GM19372 (cell line): Measurements from ENCODE around the gene FETUB.
"Not testable (repeated sequence)": the region's sequence is repeated elsewhere in the genome, so short reads cannot be mapped to it uniquely, and the experiment has no call there.

ENCODE experiments used
- ATAC-seq: cut with Tn5 transposase; IDR thresholded peaks from one replicate; pipeline ENCODE4 v1.9.1; 2021; ENCODE audit warnings: mild to moderate bottlenecking, low read depth, moderate library complexity; ENCODE audit not compliant: unreplicated experiment

Gene FETUB

DNA sequence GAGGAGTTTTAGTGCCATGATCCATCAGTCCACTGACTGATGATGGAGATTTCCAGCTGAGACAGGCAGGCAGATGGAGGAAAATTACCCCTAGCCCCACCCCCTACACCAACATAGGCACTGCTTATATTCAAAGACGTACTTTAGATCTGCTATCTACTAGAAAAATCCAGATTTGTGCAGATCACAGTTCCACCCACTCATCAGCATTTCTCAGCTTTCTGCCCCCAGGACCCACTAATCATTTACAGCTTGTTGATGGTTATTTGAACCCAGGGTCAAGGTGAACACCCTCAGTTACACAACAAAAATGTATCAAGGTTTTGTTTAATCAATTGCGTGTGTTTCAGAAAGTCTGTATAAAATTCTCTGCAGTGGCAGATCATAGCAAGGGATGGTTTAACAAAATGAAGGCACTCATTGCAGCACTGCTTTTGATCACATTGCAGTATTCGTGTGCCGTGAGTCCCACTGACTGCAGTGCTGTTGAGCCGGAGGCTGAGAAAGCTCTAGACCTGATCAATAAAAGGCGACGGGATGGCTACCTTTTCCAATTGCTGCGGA is 25.5 kb downstream of the FETUB start, which contains the start of gene HRG:
TSS of gene HRG (plus strand) at position 390 of the 564 bp plus-strand sequence. CDS start at position 408, 18 bp downstream.
- no peak for ATAC-seq

DNA sequence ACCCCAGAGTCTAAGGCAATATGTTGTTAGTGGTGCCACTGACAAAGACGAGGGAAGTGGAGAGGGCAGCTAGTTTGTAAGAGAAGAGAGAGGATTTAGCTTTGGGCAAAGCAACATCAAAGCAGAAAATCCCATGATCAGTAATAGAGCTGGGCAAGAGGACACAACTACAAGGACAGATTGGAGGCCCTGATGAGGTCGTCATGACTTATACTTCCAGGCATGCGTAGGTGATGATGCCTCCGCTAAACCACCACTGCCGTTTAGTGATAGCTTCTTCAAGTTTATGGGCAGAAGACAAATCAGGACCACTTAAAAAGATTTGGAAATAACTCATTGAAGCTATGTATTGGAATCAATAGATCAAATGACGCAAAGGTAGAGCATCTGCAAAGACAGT is 28.2 kb downstream of the FETUB start:
- ATAC-seq: no peak

DNA sequence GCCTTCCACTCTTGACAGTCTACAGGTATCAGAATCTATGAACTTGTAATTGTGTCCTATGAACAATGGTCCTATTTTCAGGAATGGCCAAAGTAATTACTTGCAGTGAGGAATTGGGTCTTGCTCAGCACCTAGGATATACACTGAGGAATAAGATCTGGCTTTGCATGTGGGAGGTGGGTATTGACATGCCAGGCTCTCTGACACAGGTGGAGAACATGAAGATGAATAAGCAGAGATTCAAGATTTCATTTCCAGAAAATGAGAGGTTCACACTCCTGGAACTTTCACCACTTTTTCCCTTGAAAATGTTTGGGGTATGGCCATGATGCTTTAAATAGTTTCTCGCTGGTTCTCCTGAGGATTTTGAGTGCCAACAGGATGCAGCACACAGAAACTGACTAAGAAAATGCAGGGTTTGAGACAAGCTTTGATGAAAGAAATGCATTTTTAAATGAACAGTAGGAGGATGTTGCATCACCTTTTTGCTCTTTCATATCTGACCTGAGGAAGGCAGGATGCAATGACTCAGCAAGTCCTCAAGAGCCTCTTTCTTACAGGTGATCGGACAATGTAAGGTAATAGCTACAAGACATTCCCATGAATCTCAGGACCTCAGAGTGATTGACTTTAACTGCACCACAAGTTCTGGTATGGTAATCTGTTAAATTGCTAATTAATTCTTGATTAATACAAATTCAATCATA is 29.3 kb downstream of the FETUB start:
- ATAC-seq: no peak

DNA sequence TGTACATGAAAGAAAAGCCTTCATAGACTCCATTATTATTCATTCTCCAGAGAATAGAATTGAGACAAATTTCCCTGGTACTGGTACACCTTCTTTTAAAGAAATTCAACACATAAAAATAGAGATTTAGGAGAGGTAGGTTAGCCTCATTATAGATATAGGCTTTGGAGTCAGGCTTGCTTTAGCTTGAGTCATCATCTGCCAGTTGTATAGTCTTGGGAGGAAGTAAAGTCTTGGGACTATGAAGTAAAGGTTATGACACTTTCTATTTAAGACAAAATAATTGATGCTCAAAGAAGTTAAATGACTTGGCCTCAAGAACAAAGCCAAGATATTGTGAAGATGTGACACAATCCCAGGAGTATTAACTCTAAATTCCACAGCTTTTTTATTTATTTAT is 30.0 kb downstream of the FETUB start:
- ATAC-seq: no peak

DNA sequence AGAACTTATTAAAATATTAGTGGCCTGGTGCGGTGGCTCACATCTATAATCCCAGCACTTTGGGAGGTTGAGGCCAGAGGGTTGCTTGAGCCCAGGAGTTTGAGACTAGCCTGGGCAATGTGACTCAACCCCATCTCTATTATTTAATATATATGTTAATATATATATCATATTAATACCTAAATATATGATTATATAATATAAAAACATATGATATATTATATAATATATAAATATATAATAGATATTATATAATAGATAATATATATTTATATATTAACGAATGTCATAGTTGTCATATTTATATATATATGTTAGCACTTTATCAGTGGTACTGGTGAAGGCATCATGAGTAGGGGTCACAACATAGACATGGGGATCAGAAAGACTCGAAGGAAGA is 30.9 kb downstream of the FETUB start:
- no peak for ATAC-seq

DNA sequence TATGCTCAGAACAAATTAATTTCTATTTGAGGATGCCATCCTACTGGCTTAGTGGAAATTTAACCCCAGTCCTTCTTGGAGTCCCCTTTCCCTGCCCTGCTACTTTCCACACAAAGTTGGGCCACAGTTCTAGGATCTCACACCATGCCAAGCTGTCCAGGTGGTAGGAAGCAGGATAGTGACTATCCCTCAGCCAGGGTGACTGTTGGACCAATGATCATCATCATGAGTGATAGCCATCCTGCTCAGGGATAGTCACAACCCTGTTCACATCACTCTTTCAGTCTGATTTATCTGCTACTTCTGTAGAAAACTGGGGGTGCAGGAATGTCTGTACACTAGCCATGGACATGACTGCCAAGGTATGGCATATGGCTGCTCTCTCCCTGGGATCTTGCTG is 38.4 kb downstream of the FETUB start:
- ATAC-seq: no peak

DNA sequence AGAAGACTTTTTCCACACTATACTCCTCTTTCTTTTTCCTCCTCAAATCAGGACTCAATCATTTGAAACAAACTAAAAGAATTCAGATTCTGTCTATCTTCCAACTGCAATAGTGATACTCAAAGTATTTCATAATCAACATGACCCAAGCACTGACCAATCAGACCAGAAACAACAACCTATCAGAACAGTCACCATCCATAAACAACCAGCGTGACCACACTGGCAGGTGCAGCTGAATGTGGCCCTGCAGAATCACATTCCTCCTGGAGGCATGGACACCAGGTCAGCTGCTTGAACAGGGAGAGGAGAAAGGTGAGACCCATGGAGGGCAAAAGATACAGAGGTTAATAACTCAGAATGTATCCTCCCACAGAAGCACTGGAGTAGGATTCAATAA is 39.0 kb downstream of the FETUB start:
- ATAC-seq: no peak

DNA sequence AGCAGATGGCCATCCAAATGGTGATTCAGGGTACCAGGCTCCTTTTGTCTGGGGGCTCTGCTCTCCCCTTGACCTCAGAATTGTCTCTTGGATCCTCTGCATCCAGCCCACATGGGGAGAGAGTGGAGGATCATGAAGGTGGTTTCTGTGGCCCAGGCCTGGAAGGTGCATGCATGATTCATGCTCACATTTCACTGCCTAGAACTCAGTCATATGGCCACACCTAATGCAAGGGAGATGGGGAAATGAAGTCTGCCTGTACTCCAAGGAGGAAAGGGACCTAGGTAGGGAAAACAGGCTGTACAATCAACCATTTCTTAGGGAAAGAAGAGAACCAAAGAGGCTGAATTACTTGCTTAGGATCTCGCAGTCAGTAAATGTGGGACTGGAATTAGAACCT is 40.7 kb downstream of the FETUB start:
- ATAC-seq: no peak

DNA sequence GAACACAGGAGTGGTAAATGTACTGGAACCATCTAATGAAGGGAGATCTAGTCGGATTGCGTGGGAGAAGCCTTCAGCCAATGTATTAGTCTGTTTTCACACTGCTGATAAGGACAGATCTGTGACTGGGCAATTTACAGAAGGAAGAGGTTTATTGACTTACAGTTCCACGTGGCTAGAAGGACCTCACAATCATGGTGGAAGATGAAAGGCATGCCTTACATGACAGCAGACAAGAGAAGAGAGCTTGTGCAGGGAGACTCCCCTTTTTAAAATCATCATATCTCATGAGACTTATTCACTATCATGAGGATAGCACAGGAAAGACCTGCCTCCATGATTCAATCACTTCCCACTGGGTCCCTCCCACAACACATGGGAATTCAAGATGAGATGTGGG is 42.6 kb downstream of the FETUB start:
- no peak for ATAC-seq

DNA sequence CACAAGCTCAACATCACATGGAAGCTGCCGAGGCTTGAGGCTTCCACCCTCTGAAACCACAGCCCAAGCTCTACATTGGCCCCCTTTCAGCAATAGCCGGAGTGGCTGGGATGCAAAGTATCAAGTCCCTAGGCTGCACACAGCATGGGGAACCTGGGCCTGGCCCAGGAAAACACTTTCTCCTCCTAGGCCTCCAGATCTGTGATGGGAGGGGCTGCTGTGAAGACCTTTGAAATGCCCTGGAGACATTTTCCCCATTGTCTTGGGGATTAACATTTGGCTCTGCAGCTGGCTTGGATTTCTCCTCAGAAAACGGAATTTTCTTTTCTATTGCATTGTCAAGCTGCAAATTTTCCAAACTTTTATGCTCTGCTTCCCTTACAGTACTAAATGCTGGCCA is 43.8 kb downstream of the FETUB start:
- no peak for ATAC-seq

DNA sequence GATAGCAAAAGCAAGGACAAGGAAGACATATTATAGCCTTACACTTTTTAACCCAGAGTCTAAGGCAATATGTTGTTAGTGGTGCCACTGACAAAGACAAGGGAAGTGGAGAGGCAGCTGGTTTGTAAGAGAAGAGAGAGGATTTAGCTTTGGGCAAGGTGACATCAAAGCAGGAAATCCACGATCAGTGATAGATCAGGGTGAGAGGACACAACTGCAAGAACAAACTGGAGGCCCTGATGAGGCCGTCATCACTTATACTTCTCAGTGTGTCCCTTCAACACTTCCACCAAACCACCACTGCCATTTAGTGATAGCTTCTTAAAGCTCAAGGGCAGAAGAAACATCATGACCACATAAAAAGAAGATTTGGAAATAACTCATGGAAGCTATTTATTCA is 46.3 kb downstream of the FETUB start:
- not testable (repeated sequence) for ATAC-seq

DNA sequence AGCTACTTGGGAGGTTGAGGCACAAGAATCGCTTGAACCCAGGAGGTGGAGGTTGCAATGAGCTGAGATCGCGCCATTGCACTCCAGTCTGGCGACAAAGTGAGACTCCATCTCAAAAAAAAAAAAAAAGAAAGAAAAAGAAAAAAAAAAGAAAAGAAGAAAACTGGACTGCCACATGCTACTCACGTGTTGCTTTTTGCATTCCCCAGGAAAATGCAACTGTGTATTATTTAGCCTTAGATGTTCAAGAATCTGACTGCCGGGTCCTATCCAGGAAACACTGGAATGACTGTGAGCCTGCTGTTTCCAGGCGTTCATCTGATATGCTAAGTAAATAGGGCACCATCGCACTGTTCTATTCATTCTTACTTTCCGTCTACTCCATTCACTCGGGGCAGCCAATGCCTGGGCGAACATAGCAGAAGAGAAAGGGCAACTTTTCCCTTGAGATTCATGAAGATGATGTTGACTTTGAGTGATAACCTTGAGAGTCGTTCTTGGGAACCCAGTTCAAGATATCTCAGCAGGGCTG is 47.0 kb downstream of the FETUB start:
- no peak for ATAC-seq

DNA sequence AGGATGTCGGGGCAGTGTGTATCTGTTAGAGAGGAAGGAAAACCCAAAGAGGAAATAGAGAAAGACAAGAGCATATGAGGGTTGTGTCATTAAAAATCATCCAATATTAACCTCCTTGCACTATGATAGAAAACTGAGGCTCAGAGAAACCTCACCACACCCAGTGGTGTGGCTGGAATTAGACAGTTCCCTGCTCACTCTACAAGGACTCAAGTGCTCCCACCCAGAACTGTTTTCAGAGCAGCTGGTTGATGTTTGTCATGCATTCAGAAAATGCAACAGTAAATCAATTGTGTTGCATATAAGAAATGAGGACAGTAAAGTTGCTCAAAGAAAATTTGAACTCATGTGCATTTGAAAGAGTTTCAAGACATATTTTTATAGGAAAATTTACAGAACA is 50.1 kb downstream of the FETUB start:
- not testable (repeated sequence) for ATAC-seq

DNA sequence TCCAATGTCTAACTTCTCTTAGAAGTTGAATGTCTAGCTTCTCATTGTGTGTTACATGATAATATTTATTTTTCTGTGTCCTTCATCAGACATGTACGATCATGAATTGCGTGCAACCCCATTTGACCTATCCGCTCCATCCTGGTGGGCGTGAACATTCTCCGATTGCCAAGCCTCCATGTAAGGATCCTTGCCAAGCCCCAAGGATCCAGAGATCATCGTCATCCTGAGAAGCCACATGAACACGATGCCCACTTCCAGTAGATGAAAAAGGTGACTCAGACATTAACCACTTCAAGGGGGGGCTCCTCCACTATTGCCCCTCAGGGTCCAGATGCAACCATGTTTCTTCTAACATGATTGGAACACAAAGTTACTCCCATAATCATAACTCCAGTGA is 51.5 kb downstream of the FETUB start:
- no peak for ATAC-seq

DNA sequence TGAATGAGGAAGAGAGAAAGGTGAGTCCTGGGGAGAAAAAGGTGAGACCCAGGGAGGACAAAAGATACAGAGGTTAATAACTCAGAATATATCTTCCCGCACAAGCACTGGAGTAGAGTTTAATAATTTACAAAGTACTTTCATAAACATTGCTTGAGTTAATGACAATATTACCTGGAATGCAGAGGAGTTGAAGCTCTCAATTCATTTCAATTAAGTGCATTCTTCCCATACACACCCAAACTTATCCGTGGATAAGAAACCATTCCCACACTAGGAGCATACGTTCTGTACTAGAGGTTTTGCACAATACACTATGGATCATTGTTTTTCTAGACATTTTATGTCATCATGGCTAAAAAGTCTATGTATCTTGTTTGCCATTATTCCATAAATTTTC is 53.6 kb downstream of the FETUB start:
- ATAC-seq: no peak

DNA sequence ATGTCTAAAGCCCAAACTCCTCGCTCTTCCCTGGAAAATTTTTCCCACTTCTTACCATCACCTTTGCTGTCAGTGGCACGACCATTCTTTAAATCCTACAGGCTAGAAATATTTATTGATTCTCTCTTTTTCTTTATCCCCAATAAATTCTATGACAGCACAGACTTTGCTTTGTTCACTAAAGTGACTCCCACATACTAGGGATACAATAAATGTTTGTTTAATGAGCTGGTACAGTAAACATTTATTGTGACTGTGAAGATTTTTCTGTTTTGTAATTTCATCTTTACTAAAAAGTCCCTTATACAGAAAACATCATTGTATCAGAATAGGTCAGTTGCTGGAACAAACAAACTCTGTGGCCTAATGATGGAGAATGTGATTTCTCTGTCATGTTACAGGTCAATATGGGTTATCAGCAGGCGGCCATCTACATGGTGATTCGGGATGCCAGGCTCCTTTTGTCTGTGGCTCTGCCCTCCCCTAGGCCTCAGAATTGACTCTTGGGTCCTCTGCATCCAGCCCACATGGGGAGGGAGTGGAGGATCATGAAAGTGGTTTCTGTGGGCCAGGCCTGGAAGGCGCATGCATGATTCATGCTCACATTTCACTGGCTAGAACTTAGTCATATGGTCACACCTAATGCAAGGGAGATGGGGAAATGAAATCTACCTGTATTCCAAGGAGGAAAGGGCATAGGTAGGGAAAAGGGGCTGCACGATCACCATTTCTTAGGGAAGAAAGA is 54.3 kb downstream of the FETUB start:
- no peak for ATAC-seq

DNA sequence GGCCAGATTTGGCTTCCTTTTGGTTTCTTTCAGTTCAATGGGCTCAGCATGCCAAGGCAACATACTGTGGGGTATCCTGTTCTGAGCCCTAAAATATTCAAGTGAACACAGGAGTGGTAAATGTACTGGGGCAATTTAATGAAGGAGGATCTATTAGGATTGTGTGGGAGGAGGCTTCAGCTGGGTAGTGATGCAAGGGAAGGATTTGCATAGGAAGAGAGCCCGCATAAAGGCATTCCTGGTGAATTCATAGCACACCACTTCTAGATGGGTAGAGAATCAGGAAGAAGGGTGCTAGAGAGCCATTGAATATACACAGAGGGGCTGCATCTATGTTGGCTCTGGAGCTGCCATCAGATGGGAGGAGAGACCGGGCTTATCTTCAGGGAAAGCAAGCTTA is 56.3 kb downstream of the FETUB start:
- no peak for ATAC-seq

DNA sequence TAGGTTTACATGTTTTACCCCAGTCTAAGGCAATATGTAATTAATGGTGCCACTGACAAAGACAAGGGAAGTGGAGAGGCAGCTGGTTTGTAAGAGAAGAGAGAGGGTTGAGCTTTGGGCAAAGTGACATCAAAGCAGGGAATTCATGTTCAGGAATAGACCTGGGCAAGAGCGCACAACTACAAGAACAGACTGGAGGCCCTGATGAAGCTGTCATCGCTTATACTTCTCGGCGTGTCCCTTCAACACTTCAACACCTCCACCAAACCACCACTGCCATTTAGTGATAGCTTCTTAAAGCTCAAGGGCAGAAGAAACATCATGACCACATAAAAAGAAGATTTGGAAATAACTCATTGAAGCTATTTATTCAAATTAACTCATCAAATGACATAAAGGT is 57.3 kb downstream of the FETUB start:
- ATAC-seq: no peak

DNA sequence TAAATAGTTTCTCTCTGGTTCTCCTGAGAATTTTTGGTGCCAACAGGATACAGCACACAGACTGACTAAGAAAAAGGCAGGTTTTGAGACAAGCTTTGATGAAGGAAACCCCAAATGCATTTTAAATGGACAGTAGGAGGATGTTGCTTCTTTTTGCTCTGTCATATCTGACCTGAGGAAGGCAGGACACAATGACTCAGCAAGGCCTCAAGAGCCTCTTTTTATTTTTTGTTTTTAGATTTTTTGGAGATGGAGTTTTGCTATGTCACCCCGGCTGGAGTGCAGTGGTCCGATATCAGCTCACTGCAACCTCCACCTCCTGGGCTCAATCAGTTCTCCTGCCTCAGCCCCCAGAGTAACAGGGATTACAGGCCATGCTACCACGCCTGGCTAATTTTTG is 60.1 kb downstream of the FETUB start:
- ATAC-seq: no peak

DNA sequence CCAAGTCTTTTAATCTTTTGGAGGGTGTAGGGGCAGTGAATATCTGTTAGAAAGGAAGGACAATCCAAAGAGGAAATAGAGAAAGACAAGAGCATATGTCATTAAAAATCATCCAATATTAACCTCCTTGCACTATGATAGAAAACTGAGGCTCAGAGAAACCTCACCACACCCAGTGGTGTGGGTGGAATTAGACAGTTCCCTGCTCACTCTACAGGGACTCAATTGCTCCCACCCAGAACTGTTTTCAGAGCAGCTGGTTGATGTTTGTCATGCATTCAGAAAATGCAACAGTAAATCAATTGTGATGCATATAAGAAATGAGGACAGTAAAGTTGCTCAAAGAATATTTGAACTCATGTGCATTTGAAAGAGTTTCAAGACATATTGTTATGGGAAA is 62.3 kb downstream of the FETUB start:
- ATAC-seq: not testable (repeated sequence)
